Activated CD8-positive, alpha-beta memory T cell treated with anti-CD3 and anti-CD28 coated beads for 48 hours (primary cell): ENCODE measurements around the gene JKAMP.

Experiments used
- DNase-seq, 3 experiments: peaks; one replicate each; pipeline ENCODE4 v3.0.0-alpha.2; 2020; ENCODE audit warnings: low read depth in 2 of 3, low spot score in 2 of 3

Gene JKAMP

DNA sequence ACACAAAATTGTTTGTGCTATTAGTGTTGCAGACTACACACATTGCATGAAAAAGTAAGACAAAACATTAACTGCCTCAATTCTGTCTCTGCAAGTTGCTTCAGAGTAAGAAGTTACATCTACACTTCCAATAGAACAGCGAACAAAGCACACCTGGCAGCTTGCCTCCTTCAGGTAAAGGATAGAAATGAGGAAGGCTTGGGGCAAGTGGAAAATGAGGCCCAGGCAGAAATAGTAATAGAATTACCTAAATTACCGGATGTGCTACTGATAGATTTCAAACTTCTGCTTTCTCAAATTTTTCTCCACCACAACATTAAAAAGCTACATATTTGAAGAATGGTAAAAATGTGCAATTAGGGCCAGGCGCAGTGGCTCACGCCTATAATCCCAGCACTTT, 54.6 kb downstream of the JKAMP start:
- DNase-seq = no peak

DNA sequence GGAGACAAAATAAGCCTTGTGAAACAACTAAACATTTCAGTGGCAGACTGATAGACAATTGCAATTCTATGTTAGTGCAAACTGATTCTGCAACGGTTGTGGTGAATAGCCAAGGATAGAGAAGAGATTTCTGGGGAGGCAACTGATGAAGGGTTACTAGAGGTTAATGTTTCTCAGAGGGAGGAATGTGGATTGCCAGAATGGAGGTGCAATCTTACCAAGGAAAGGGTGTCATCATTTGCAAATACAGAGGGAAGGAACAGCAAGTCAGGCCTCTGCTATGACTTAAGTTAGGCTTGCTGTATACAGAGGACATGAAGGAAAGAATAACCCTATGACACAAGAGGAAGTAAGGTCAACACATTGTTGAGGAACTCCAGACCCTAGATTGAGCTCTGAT, 56.5 kb downstream of the JKAMP start:
- DNase-seq = no peak

- no peak for DNase-seq
Measured at GRCh38 chr14:59541731-59542130, 57.4 kb downstream of the JKAMP start.

- no peak for DNase-seq
Measured at GRCh38 chr14:59543873-59544272, 59.6 kb downstream of the JKAMP start.

DNA sequence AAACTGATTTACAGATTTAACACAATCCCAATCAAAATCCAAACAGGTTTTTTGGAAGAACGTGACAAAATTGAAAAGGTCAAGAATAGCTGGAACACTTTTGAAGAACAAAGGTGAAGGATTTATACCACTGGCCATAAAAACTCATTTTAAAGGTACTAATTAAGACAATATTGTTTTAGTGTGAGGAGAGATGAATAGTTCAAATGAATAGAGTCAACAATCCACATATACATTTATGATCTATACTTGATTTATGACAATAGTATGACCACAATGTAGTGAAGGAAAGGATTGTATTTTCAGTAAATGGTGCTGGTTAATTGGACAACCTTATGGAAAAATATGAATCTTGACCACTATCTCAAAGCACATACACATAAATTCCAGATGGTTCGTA, 63.0 kb downstream of the JKAMP start:
- DNase-seq = no peak
